Transverse colon (tissue), 4 donors: ENCODE results near the gene TCF7L2. TPM values are rescaled to one million over a fixed set of nuclear protein-coding genes. Genes with fewer than 3 reads are reported as not detected.

ENCODE experiments used
- DNase-seq: peaks from one replicate; pipeline ENCODE4 v3.0.0-alpha.2; 2019
- H3K27ac ChIP-seq, 4 donors: fragments of 200-600 bp; sonication (generic); 2 replicates each; pipeline ENCODE4 v1.5.1; 2016 to 2018; ENCODE audit warnings: inconsistent platforms in 4 of 4
- H3K27me3 ChIP-seq: fragments of 200-600 bp; sonication (generic); 2 replicates; pipeline ENCODE4 v1.5.1; 2017; ENCODE audit warnings: inconsistent platforms
- H3K36me3 ChIP-seq, 4 donors: fragments of 200-600 bp; sonication (generic); 2 replicates each; pipeline ENCODE4 v1.5.1; 2017 to 2019; ENCODE audit warnings: inconsistent platforms in 4 of 4
- H3K4me1 ChIP-seq, 4 donors: fragments of 200-600 bp; sonication (generic); 2 replicates each; pipeline ENCODE4 v1.5.1; 2017 to 2020; ENCODE audit warnings: inconsistent platforms in 4 of 4
- H3K4me3 ChIP-seq, 4 donors: fragments of 200-600 bp; sonication (generic); 1 replicate in 1 of 4; 2 replicates in 3 of 4; pipeline versions ENCODE4 v1.5.1 to v1.6.1; 2017 to 2019; ENCODE audit warnings: inconsistent platforms in 4 of 4
- H3K9me3 ChIP-seq, 2 donors: fragments of 200-600 bp; sonication (generic); 2 replicates each; pipeline ENCODE4 v1.5.1; 2017 to 2019; ENCODE audit warnings: inconsistent platforms in 2 of 2
- CTCF ChIP-seq, 5 experiments: fragments of 200-600 bp in 3 of 5; fragments of 450-650 bp in 2 of 5; sonication (generic) in 3 of 5; IDR thresholded peaks; 1 replicate in 2 of 5; 2 replicates in 3 of 5; pipeline ENCODE4 v1.5.1; 2016 to 2017; ENCODE audit warnings: antibody characterized with exemption in 5 of 5, inconsistent platforms in 3 of 5, mild to moderate bottlenecking in 2 of 5, moderate library complexity in 1 of 5
- EP300 ChIP-seq: sonication (generic); formaldehyde crosslinking; IDR thresholded peaks from one replicate; pipeline ENCODE4 v1.6.1; 2017; ENCODE audit warnings: antibody characterized with exemption, low read depth
- POLR2A ChIP-seq: fragments of 450-650 bp; IDR thresholded peaks from one replicate; pipeline ENCODE4 v1.6.1; 2016; ENCODE audit warnings: antibody characterized with exemption, mild to moderate bottlenecking, moderate library complexity
- POLR2AphosphoS5 ChIP-seq, 3 donors: sonication (generic); formaldehyde crosslinking; IDR thresholded peaks; one replicate each; pipeline ENCODE4 v1.6.1; 2016; ENCODE audit warnings: antibody characterized with exemption in 3 of 3
- WGBS, 2 donors: methylation state at CpG; one replicate each; pipeline ENCODE4 v1.1.5; 2018; ENCODE audit warnings: low coverage in 1 of 2; 5-methylcytosine and 5-hydroxymethylcytosine counted together
- in situ Hi-C, 4 donors: fragments of 200-750 bp; cut with MboI; loops; one replicate each; pipeline versions ENCODE4 v1.15.0 to v1.15.1; 2017; ENCODE audit warnings: low sequenced_read_pairs in 3 of 4, low pct_ligation_motif_present in 1 of 4, low pct_unique_long_range_greater_than_20kb in 1 of 4
- intact Hi-C: fragments of 100-400 bp; cut with DNase I; formaldehyde crosslinking; loops from one replicate; pipeline ENCODE4 v1.15.1; 2023; ENCODE audit warnings: low total_unique reads
- total RNA-seq, 4 donors: library from RNA; depleted of rRNA; stranded (reverse); fragments of >200 nt; gene quantifications; one replicate each; pipeline ENCODE4 v1.1.0, GENCODE V29; 2016

Gene TCF7L2
- total RNA-seq, 4 donors from 2014 or later, result 84.6 to 249 (median 137) TPM

- TF ChIP-seq POLR2A, result no peak
- TF ChIP-seq CTCF (IDR thresholded peaks at IDR 0.05), result no peak
- TF ChIP-seq EP300, result no peak
- TF ChIP-seq POLR2AphosphoS5 (IDR thresholded peaks at IDR 0.05), result no peak
- Histone ChIP-seq H3K4me1 (peaks cover 16 to 48% (median 19%) of the 10 kb centered on the region in 4 donors), H3K4me3 (no peak overlapping the region), H3K27me3 (no peaks in the 10 kb centered on the region), H3K36me3 (no peaks in the 10 kb centered on the region), H3K27ac (peak overlapping the region in 3 of 4 donors; percentile 10 to 84 (median 71)), H3K9me3 (no peaks in the 10 kb centered on the region)
- WGBS, 2 donors, result 30 to 38% methylated on average over 6 to 7 of the region's 7 CpGs
- intact Hi-C loops (no loop called here), in situ Hi-C loops (no loop called here)
- peak; percentile 71 for DNase-seq
Observed at GRCh38 chr10:113071446-113071845, 121.4 kb downstream of the TCF7L2 start.

GRCh38 chr10:113073549-113074189 is 123.6 kb downstream of the TCF7L2 start:
- no peaks in the 10 kb centered on the region for H3K9me3 ChIP-seq
- no peak overlapping the region for H3K4me3 ChIP-seq
- in situ Hi-C loops (no loop called here), intact Hi-C loops (no loop called here)
- WGBS, 2 donors, result 34 to 54% methylated on average over 6 to 23 of the region's 23 CpGs
- H3K27me3 ChIP-seq, result no peaks in the 10 kb centered on the region
- no peaks in the 10 kb centered on the region for H3K36me3 ChIP-seq
- peaks cover 16 to 47% (median 19%) of the 10 kb centered on the region in 4 donors for H3K4me1 ChIP-seq
- TF ChIP-seq POLR2AphosphoS5 (IDR thresholded peaks at IDR 0.05) (peak; percentile 52 to 81 (median 72)), CTCF (IDR thresholded peaks at IDR 0.05) (no peak)
- peak; percentile 86 for DNase-seq
- peak overlapping the region; percentile 71 to 84 (median 78) for H3K27ac ChIP-seq

GRCh38 chr10:113076949-113077348 is 126.9 kb downstream of the TCF7L2 start:
- H3K9me3 ChIP-seq, result no peaks in the 10 kb centered on the region
- no peak overlapping the region for H3K4me3 ChIP-seq
- H3K27ac ChIP-seq, result peak overlapping the region in 1 of 4 donors; percentile 1
- no peak for TF ChIP-seq CTCF (IDR thresholded peaks at IDR 0.05)
- no peak for TF ChIP-seq POLR2A
- no peak for TF ChIP-seq EP300
- no peak for TF ChIP-seq POLR2AphosphoS5 (IDR thresholded peaks at IDR 0.05)
- intact Hi-C loops (no loop called here), in situ Hi-C loops (loop anchor here in 1 of 4 donors (25.0 kb wide), 1 partner anchor 115 kb away; the partner anchor contains the start of gene TCF7L2)
- peaks cover 12 to 32% (median 14%) of the 10 kb centered on the region in 4 donors for H3K4me1 ChIP-seq
- no peaks in the 10 kb centered on the region for H3K36me3 ChIP-seq
- DNase-seq, result no peak
- H3K27me3 ChIP-seq, result no peaks in the 10 kb centered on the region
- WGBS, 2 donors, result 43 to 67% methylated on average over 1 of the region's 1 CpG

GRCh38 chr10:113078282-113078907 is 128.3 kb downstream of the TCF7L2 start:
- WGBS, 2 donors, result 92 to 100% methylated on average over 1 to 4 of the region's 4 CpGs
- intact Hi-C loops (no loop called here), in situ Hi-C loops (loop anchor here in 1 of 4 donors (25.0 kb wide), 1 partner anchor 116 kb away; the partner anchor contains the start of gene TCF7L2)
- H3K27ac ChIP-seq, result no peak overlapping the region
- H3K4me3 ChIP-seq, result no peak overlapping the region
- H3K36me3 ChIP-seq, result no peaks in the 10 kb centered on the region
- H3K9me3 ChIP-seq, result no peaks in the 10 kb centered on the region
- TF ChIP-seq CTCF (IDR thresholded peaks at IDR 0.05), result no peak
- no peak for TF ChIP-seq POLR2AphosphoS5 (IDR thresholded peaks at IDR 0.05)
- TF ChIP-seq EP300, result no peak
- TF ChIP-seq POLR2A, result no peak
- no peaks in the 10 kb centered on the region for H3K27me3 ChIP-seq
- no peak for DNase-seq
- H3K4me1 ChIP-seq, result peaks cover 10 to 24% (median 13%) of the 10 kb centered on the region in 4 donors
